ENCODE data around the gene SLC29A3.
A peak's percentile ranks its signal among the peaks of the same experiment; 100 is the strongest.

The SLC29A3 gene

DNA sequence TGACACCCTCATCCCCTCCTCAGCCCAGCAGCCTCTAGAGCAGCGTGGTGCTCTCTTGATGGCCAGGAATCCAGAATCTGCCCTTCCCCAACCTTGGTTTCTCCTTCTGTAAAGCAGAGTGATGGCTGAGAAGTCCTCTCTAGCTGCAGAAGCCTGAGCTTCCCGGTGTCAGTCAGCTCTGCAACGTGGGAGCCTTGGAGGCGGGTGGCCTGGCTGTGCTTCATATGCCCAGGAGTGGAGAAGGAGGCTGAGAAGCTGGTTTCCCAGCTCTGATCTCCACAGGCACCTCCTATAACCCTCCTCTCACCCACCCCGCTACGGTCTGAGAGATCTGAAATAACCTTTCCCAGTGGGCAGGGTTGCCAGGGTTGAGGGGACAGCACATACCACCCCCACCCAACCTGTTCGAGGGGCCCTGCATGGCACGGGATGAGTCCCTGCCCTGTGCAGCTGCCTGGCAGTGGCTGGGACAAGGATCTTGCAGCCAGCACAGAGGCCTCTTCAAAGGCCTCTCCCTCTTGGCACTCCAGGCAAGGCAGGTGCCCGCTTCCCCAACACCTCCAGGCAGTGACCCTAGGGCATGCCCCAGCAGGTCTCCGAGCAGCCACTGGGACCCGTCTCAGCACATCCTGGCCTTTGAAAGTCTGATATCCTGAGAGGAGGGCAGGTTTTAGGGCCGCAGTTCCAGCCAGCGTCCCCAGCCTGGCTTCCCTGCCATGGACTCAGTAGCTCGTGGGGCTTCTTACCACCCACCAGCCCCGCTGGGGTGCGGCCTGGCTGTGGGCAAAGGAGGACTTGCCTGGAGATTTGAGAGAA, 18.3 kb upstream of the SLC29A3 start:
- DNase-seq (ENCODE audit: low read depth) = no peak

DNA sequence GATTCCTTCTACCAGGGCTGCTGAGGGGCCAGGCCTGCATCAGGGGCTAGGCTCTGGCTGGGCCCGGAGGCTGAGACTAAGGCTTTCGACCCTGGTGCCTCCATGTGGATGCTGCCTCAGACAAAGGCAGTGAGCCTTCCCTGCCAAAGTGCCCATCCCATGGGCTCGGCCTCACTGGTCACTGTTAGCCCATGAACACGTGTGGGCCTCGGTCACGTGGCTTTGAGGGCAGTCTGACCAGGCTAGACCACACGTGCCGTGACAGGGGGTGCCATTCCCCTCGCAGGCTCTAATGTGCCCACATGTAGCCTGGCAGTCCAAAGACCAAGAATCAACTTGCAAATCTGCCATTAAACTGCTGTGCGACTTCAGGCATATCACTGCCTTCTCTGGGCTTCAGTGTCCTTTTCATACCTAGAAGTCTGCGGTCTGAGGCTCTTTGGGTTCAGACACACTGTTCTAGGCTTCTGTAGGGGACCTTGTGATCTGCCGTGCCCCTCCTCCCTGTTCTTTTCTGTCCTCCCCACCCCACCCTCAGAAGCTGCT, 17.6 kb upstream of the SLC29A3 start:
- DNase-seq (ENCODE audit: low read depth) = no peak

DNA sequence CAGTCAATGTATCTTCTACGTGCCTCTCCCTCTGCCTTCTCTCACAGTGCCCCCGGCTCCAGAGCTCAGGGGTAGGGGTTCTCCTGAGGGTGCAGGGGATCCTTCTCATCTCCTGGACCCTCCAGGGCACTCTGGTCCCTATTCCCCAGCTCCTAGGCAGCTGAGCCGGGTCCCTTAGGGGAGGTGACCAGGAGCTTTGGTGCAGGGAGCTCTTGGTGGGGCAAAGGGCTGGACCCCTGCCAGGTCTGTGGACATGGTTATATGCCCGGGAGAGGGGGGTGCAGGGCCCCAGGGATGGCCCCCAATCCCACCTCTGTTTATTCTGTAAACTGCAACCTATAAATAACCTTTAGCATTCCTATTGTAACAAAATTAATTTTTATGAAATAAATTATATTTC, 16.6 kb upstream of the SLC29A3 start:
- no peak for DNase-seq (ENCODE audit: low read depth)

DNA sequence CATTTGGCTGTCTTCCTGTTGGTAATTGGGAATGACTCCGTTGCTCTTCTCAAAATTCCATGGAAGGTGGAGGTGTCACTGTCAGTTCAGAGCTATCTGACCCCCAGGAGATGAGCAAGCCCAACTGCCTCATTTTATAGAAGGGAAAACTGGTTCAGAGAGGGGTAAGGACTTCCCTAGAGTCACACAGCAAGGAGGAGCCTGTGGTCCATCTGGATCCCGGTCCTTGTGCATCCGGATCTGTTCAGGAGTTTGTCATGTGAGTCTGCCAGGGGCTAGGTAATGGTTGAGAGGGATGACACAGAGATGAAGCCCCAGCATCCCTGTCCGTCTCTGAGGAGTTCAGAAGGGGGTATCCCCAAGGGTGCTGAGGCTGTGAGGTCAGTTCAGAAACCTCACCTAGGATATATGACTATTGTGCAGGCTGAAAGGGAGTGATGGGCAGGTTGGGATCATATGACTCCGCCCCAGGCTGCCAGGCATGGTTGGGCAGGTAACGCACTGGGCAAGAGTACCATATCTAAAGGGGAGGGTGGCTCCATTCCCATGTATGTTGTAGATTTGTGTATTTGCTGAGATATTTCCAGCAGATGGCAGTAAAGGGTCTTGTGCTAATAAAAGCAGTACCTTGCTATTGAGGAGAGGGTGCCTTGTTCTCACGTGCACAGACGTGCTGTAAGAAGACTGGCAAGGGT, 16.0 kb upstream of the SLC29A3 start:
- DNase-seq (ENCODE audit: low read depth) = peak; percentile 46

DNA sequence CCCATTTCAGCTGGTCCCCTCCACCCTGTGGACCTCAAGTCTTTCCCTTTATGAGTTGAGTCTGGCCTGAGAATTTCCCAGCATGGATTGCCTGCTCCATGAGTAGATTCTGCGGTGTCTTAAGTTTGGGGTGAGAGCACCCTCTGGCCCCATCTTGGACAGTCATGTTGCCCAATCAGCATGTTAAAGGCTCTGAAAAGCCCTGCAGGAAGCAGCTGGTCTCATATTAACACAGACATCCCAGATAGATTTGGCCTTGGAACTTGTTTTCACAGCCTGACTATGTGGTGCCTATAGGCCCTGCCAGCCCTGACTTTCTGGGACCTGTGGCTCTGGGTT, 15.5 kb upstream of the SLC29A3 start:
- DNase-seq (ENCODE audit: low read depth) = no peak

DNA sequence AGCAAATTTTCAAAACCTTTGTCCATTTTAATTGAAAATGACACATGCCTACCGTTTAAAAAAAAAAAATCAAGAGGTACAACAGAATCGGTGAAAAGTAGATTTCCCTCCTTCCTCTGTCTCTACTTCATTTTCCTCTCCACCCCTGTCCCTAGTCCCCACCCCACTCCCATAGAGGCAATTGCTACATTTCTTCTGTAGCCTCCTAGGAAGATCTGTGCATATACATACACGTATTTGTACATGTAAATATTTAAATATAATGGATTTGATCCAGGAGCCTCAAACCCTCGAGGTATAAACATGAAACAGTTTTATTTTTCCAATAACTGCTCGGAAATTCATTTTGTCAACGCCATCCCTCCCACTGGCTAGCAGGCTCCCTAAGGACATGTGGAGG, 14.1 kb upstream of the SLC29A3 start:
- DNase-seq (ENCODE audit: low read depth) = no peak

DNA sequence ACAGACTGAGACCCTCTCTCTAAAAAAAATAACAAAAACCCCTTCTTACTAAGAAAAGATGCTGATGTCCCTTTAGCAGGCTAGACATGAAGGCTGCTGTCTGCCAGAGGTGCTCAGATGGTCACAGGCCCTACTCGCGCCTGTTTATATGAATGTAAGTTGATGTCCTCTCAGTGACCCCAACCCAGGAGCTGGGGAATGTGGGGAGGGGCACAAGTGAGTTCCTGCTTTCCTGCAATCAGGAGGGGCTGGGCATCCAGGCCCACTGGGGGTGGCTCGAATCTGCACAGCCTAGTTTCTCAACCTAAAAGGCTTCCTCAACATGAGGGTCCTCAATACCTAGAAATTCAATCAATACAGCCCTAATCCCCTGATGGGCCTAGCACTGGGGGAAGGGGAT, 12.1 kb upstream of the SLC29A3 start:
- no peak for DNase-seq (ENCODE audit: low read depth)

DNA sequence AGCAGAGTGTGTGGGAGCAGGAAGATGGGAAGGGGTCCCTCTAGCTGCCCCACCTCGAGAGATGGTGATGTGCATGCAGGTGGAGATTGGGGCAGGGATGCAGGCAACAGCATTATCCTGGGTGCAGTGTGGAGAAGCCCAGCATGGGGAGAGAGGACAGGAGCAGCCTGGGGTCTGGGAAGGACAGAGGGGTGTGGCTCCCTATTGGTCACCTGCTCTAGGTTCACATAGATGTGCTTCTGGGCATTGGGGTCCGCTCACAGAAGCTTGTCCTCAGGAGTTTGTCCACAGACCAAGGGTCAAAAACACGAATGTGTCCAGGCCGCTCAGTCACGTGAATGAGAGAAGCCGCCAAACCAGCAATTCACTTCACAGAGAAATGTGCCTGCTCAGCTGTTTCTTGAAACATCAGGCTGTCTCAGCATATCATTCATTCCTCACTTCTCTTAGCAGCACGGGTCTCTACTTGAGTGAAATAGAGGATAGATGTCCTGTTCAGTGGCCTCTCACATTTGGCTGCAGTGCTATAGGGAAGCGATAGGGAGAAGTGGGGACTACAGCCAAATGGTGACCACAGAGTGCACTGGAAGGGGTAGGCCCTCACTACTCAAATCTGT, 11.5 kb upstream of the SLC29A3 start:
- DNase-seq (ENCODE audit: low read depth) = no peak

DNA sequence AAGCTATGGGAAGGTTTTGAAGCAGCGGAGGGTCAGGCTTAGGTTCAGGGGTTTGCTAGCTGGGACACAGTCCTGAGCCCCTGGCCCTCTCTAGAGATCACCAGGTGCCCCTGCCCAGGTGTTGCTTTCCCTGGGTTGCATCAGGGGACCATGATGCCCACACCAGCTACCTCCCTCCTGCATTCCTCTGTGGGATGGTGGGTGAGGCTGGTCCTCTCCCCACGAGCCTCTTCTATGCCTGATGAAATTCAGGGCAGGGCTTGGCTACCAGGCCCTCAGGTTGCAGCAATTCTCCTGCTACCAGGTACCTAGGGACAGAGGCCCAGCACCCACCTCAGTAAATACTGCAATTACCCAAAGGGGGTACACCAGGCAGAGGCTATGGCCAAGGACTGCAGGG, 10.8 kb upstream of the SLC29A3 start:
- no peak for DNase-seq (ENCODE audit: low read depth)

DNA sequence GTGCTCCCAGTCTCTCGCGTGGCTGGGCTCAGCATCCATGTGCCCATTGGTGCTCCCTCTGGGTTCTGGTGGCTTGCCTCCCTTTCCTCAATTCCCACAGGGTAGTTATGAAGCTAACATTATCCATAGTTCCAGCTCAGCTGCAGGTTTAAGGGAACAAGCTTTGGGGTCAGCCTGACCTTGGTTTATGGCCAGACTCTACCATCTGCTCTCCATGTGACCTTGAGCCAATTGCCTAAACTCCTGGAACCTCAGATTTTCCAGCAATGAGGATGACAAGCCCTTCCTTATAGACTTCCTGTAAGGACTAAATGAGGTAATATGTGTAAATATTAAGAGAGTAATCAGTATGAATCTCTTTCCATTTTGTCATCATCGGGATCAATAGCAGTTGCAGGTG, 10.1 kb upstream of the SLC29A3 start:
- no peak for DNase-seq (ENCODE audit: low read depth)

DNA sequence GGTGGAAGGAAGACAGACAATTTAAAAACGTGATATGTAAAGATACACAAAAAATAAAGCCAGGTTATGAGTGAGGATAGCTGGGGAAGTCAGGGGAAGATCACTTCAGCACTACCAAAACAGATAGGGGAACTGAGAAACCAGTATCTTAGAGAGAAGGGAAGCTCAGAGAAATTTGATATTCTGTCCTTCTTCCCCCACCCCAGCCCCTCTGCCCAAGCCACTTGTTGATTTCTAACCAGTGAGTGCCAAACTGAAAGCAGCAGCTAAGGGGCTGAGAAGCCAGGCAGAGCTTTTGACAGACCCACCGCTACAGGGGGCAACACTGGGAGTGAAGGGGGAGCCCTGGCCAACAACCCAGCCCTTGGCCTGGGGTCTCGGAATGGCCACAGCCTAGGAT, 9.1 kb upstream of the SLC29A3 start:
- DNase-seq (ENCODE audit: low read depth) = no peak

DNA sequence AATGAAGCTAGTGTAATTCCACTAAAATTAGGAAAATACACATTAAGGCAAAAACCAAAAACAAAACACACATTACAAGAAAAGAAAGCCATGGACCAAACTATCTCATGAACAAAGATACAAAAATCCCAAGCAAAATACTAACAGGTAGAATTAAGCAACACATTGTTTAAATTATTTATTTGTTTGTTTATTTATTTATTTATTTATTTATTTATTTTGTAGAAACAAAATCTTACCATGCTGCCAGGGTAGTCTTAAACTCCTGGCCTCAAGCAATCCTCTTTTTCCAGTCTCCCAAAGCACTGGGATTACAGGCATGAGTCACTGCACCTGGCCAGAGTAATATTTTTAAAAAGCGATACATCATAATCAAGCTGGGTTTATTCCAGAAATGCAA, 6.8 kb upstream of the SLC29A3 start:
- DNase-seq (ENCODE audit: low read depth) = no peak

DNA sequence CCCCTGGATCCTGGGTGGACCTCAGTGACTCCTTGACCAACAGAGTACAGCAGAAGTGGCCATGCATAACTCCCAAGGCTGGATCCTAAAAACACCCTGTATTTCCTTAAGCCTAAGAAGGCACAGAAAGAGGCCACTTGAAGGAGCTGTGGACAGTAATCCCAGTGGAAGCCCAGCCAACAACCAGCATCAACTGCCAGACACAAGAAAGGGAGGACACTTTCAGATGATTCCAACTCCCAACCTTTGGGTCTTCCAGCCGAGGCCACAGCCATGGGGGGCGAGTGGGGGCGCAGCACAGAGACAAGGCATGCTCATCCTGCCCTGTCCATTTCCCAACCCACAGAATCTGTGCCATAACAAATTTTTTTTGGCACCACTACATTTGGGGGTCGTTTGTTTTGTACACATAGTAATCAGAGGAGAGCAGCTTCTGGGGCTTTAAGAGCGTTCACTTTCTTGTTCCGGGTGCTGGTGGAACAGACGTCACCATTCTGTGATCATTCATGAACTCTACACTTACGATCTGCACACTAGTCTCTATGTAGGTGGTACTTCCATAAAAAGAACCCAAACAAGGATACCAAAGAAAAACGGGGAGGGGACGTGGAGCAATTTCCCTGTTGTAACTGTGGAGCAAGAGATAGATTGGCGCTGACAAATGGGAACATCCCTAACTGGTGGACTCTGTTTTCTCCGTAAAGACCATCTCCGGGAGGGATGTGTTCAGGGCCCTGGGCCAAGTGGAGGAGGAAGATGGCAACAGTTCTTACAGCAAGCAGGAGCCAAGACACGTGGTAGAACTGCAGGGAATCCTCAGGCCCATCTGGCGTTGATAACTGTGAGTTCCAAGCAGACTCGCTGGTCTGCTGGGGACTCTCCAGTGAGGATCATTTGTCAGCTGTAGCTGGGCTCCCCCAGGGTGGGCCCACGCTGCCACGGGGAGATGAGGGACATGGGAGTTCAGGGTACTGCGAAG, 6.0 kb upstream of the SLC29A3 start:
- DNase-seq (ENCODE audit: low read depth) = peak; percentile 81

DNA sequence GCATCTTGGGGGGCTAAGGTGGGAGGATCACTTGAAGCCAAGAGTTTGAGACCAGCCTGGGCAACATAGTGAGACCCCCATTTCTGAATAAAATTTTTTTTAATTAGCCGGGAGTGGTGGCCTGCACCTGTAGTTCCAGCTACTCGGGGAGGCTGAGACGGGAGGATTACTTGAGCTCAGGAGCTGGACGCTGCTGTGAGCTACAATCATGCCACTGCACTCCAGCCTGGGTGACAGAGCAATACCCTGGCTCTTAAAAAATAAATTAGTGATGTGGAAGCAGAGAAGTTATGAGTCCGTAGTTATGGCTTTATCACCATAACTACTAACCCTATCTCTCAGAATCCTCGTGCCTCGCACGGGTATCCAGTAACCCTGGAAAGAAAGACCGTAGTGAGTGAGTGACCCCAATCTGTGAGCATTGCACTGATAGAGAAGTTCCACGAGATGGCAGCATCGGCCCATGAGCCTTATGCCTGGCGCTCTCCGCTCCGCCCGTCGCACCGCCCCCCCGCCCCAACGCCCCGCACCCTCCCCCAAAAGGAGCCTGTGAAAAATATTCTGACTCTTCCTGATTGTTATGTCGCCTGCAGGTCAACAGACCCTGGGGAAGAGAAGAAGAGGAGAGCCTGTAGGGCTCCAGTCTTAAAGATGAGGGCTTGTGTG, 4.9 kb upstream of the SLC29A3 start:
- peak; percentile 34 for DNase-seq (ENCODE audit: low read depth)

DNA sequence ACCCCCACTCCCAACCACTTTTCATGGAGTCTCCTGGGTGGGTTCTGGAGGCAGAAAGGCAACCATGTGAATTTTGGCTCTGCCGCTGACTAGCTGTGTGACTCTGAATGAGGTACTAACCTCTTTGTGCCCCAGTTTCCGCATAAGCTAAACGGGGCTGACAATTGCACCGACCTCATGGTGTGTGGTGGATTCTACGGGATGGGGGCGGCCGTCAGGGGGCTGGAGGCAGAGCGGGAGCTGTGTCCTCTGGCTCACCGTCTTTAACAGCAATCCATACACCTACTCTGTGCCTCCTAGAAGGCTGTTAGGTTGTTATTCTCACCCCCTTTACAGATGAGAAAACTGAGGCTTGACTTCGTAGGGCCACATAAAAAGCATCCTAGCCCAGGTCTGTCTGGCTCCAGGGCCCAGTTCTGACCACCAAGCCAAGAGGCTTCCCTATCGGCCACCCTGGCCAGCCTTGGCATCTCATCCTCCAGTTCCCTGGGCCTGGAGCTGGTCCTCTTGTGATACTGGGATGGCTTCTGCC, 4.3 kb upstream of the SLC29A3 start:
- no peak for DNase-seq (ENCODE audit: low read depth)

DNA sequence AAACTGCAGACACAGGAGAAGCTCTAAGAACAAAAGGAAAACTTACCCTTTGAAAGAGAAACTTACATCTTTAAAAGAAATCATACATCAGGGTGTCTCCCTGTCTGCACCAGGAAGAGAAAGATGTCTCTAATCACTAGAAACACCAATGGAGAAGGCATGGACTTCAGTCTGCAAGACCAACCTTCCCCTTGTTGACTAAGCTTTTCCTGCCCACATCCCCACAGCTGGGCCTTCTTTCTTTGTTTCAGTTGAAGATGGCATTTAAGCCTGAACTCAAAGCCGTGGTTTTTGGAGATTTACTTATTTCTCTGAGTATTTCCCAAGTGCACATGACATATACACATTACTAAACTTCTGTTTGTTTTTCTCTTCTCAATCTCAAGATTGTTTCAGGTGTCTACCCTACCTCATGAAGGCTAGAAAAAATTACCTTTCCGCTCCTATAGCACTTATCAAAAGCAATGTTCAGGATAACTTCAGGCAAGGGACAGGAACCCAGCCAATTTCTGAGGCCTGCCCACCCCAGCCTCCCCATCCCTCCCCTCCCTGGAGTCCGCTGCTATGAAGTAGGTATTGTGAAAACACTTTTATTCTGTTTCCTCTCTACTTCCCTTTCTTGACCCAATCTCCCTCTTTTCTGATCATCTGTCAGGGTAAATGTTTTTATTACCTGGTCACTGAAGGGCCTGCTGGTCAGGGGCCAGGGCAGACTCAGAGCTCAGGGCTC, 2.8 kb upstream of the SLC29A3 start:
- no peak for DNase-seq (ENCODE audit: low read depth)

DNA sequence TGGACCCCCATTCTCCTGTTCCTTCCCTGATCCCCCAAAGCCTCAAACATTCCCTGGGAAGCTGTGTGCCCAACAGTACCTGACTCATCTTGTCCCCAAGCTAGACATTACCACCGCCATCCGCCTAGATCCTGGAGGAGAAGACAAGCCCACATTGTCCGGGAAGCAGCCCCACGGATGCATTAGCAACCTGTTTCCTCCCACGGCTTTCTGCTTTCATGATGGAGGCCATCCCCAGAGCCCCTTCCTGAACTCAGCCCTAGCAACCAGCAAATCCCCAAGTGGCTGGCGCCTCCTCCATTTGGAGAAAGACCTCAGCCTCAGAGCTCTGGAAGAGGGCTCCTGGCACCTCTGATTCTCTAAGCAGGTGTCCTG, 2.3 kb upstream of the SLC29A3 start:
- no peak for DNase-seq (ENCODE audit: low read depth)

DNA sequence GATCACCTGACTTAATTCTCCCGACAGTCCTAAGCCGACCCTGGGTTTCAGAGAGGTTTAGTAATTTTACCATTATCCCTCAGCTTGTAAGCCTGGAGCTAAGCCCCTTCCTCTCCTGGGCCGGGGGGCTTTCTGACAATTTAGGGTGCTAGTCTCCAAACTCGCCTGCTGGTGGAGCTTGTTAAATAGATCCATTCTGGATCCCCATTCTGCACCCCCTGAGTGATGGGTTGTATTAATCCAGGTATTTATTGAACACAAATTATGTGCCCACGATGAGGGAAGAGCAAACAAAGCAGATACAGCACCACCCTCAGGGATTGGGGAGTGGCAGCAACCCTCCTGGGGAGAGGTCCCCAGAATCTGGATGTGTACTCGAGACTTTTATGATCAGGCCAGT, 1.3 kb upstream of the SLC29A3 start:
- DNase-seq (ENCODE audit: low read depth) = no peak

DNA sequence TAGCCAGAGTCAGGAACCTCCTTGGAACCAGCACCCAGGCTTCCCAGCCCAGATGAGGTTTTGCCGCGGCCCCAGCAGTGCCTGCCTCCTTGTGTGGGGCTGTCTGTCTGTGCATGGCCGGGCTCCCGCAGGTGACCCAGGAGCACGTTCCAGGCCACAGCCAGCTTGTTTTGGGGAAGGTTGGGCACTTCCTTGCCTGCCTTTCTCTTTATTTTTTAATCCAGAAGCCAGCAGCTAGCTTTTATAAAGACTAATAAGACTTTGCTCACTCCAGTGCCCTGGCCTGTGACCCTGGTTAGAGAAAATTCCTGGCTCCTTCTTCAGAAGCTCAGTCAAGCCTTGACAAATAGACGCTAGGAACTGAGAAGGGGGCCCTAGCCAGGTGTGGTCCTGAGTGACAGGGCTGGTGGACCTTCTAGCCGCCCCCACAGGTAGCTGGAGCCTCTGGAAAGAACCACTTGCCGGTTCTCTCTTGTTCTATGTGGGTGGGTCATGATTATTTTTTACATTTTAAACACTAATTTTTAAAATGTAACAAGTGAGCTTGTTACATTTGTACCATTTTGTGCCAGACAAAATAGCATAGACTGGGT, 837 bp downstream of the SLC29A3 start:
- DNase-seq (ENCODE audit: low read depth) = no peak

DNA sequence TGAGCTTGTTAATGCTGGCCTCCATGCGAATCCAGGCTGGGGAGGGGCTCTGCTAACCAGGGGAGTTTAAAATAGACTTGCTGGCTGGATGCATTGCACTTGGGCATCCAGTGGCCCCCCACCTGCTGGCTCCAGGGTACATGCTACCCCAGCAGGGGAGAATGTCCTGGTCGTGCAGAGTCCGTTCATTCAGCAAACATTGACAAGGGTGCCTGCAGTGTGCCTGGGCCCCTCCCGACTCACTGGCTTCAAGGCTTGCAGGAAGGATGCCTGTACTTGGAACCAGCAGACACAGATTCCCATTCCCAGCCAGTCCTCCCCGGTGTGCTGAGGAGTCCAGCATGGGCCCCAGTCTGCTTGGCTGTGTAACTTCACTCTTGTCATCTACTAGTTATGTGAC, 1.5 kb downstream of the SLC29A3 start:
- DNase-seq (ENCODE audit: low read depth) = no peak
